H9 (cell line): ENCODE measurements around the gene LILRA1. TPM values are rescaled to one million over a fixed set of nuclear protein-coding genes. Genes with fewer than 3 reads are reported as not detected.

ENCODE experiments used
- DNase-seq: peaks from one replicate; pipeline ENCODE4 v3.0.0-alpha.2; 2017
- H2AFZ ChIP-seq: one replicate; pipeline ENCODE4 v1.6.1; 2013; ENCODE audit warnings: mild to moderate bottlenecking, low read length, control low read depth, moderate library complexity
- H2AK5ac ChIP-seq: 2 replicates; pipeline ENCODE4 v1.6.1; 2013; ENCODE audit warnings: low read length, control low read depth, mixed read lengths; ENCODE audit not compliant: insufficient read length
- H2BK120ac ChIP-seq: one replicate; pipeline ENCODE4 v1.6.1; 2013; ENCODE audit warnings: low read depth, mild to moderate bottlenecking, low read length, control low read depth, inconsistent platforms; ENCODE audit not compliant: poor library complexity, severe bottlenecking
- H2BK12ac ChIP-seq: 2 replicates; pipeline ENCODE4 v1.6.1; 2013; ENCODE audit warnings: low read length, control low read depth, mixed read lengths, low read depth; ENCODE audit not compliant: insufficient read length
- H2BK15ac ChIP-seq: 2 replicates; pipeline ENCODE4 v1.6.1; 2013; ENCODE audit warnings: low read depth, low read length, control low read depth
- H2BK20ac ChIP-seq: one replicate; pipeline ENCODE4 v1.6.1; 2013; ENCODE audit warnings: low read depth, mild to moderate bottlenecking, low read length, control low read depth, inconsistent platforms; ENCODE audit not compliant: poor library complexity, severe bottlenecking
- H2BK5ac ChIP-seq: 2 replicates; pipeline ENCODE4 v1.6.1; 2013; ENCODE audit warnings: low read length, control low read depth, mixed read lengths; ENCODE audit not compliant: insufficient read length
- H3K14ac ChIP-seq: 2 replicates; pipeline ENCODE4 v1.6.1; 2013; ENCODE audit warnings: low read length, control low read depth; ENCODE audit not compliant: insufficient read depth
- H3K18ac ChIP-seq: 2 replicates; pipeline ENCODE4 v1.6.1; 2013; ENCODE audit warnings: low read depth, mild to moderate bottlenecking, mixed read lengths, low read length, control low read depth; ENCODE audit not compliant: insufficient read length
- H3K23ac ChIP-seq: 2 replicates; pipeline ENCODE4 v1.6.1; 2013; ENCODE audit warnings: low read length, control low read depth, mixed read lengths, low read depth; ENCODE audit not compliant: insufficient read length
- H3K23me2 ChIP-seq: 2 replicates; pipeline ENCODE4 v1.6.1; 2013; ENCODE audit warnings: low read depth, mild to moderate bottlenecking, mixed read lengths, low read length, control low read depth; ENCODE audit not compliant: insufficient read length, poor library complexity, severe bottlenecking
- H3K27ac ChIP-seq: 2 replicates; pipeline ENCODE4 v1.5.1; 2013; ENCODE audit warnings: low read length, control low read depth, mixed read lengths, low read depth; ENCODE audit not compliant: insufficient read length
- H3K27me3 ChIP-seq: 2 replicates; pipeline ENCODE4 v1.6.1; 2013; ENCODE audit warnings: low read length, control low read depth, inconsistent platforms; ENCODE audit not compliant: insufficient read depth
- H3K4ac ChIP-seq: 2 replicates; pipeline ENCODE4 v1.6.1; 2013; ENCODE audit warnings: low read depth, mild to moderate bottlenecking, control low read depth, inconsistent platforms, low read length, moderate library complexity
- H3K4me1 ChIP-seq: 2 replicates; pipeline ENCODE4 v1.6.1; 2013; ENCODE audit warnings: low read length, control low read depth, inconsistent platforms; ENCODE audit not compliant: insufficient read depth
- H3K4me2 ChIP-seq: 2 replicates; pipeline ENCODE4 v1.6.1; 2013; ENCODE audit warnings: low read length, control low read depth, mixed read lengths; ENCODE audit not compliant: insufficient read length, insufficient read depth
- H3K56ac ChIP-seq: 2 replicates; pipeline ENCODE4 v1.6.1; 2013; ENCODE audit warnings: low read depth, mild to moderate bottlenecking, mixed read lengths, low read length, control low read depth; ENCODE audit not compliant: insufficient read length
- H3K79me1 ChIP-seq: 2 replicates; pipeline ENCODE4 v1.6.1; 2013; ENCODE audit warnings: low read depth, mild to moderate bottlenecking, moderate library complexity, low read length, control low read depth, inconsistent platforms; ENCODE audit not compliant: insufficient read depth, poor library complexity, severe bottlenecking
- H3K79me2 ChIP-seq: 2 replicates; pipeline ENCODE4 v1.6.1; 2013; ENCODE audit warnings: low read length, control low read depth, inconsistent platforms; ENCODE audit not compliant: insufficient read depth
- H3K9ac ChIP-seq: 2 replicates; pipeline ENCODE4 v1.6.1; 2013; ENCODE audit warnings: low read length, control low read depth, mixed read lengths; ENCODE audit not compliant: insufficient read length; ENCODE audit errors: extremely low read depth
- H3K9me3 ChIP-seq: one replicate; pipeline ENCODE4 v1.6.1; 2013; ENCODE audit warnings: low read depth, low read length, inconsistent platforms; ENCODE audit not compliant: control insufficient read depth
- H3T11ph ChIP-seq: one replicate; pipeline ENCODE4 v1.6.1; 2013; ENCODE audit warnings: mild to moderate bottlenecking, low read length, control low read depth, inconsistent platforms
- H4K20me1 ChIP-seq: one replicate; pipeline ENCODE4 v1.6.1; 2013; ENCODE audit not compliant: control insufficient read depth, insufficient read length, insufficient read depth
- H4K5ac ChIP-seq: 2 replicates; pipeline ENCODE4 v1.6.1; 2013; ENCODE audit warnings: low read depth, mild to moderate bottlenecking, mixed read lengths, low read length, control low read depth; ENCODE audit not compliant: insufficient read length
- H4K8ac ChIP-seq: replicated peaks from 2 replicates; pipeline ENCODE4 v1.6.1; 2013; ENCODE audit warnings: low read length, control low read depth, mixed read lengths, low read depth; ENCODE audit not compliant: insufficient read length
- H4K91ac ChIP-seq: 2 replicates; pipeline ENCODE4 v1.6.1; 2013; ENCODE audit warnings: low read depth, mild to moderate bottlenecking, moderate library complexity, mixed read lengths, low read length, control low read depth; ENCODE audit not compliant: insufficient read length
- H3K27ac Mint-ChIP-seq, 3 experiments: 2 replicates in 2 of 3; 3 replicates in 1 of 3; pipeline ENCODE4 v1.8.0; 2020 to 2021; ENCODE audit warnings: mixed read lengths in 3 of 3, mild to moderate bottlenecking in 1 of 3, moderate library complexity in 1 of 3
- H3K27me3 Mint-ChIP-seq: 2 replicates; pipeline ENCODE4 v1.8.0; 2021; ENCODE audit warnings: low read depth, mild to moderate bottlenecking, moderate library complexity, mixed read lengths
- H3K36me3 Mint-ChIP-seq, 3 experiments: 2 replicates in 2 of 3; 3 replicates in 1 of 3; pipeline ENCODE4 v1.8.0; 2020 to 2021; ENCODE audit warnings: low read depth in 3 of 3, mixed read lengths in 3 of 3; ENCODE audit not compliant: insufficient read depth in 1 of 3
- H3K4me1 Mint-ChIP-seq, 2 experiments: 2 replicates each; pipeline ENCODE4 v1.8.0; 2020; ENCODE audit warnings: mixed read lengths in 2 of 2
- H3K4me3 Mint-ChIP-seq, 2 experiments: 2 replicates in 1 of 2; 3 replicates in 1 of 2; pipeline ENCODE4 v1.8.0; 2020 to 2021; ENCODE audit warnings: mild to moderate bottlenecking in 2 of 2, mixed read lengths in 2 of 2, moderate library complexity in 1 of 2
- H3K9me3 Mint-ChIP-seq, 2 experiments: 2 replicates in 1 of 2; 3 replicates in 1 of 2; pipeline ENCODE4 v1.8.0; 2020; ENCODE audit warnings: mild to moderate bottlenecking in 2 of 2, mixed read lengths in 2 of 2, moderate library complexity in 1 of 2
- CTCF ChIP-seq: fragments of 200-600 bp; sonication (generic); conservative IDR thresholded peaks from 3 replicates; pipeline ENCODE4 v1.8.0; 2021; ENCODE audit warnings: antibody characterized with exemption, mild to moderate bottlenecking
- WGBS: extraction: QIAGEN DNeasy Blood & Tissue Kit; methylation state at CpG from one replicate; pipeline ENCODE4 v1.1.7; 2013; ENCODE audit warnings: missing lambda C conversion rate, low lambda C conversion rate, mixed read lengths; ENCODE audit not compliant: insufficient read length; ENCODE audit errors: extremely low coverage; 5-methylcytosine and 5-hydroxymethylcytosine counted together
- total RNA-seq: library from RNA; stranded (reverse); gene quantifications from 2 replicates; pipeline ENCODE4 v1.2.1, GENCODE V29; 2021

The LILRA1 gene
- total RNA-seq, 1 experiment from 2014 or later, result not detected

- Histone ChIP-seq H4K91ac (no peak overlapping the region), H3K79me2 (no peaks in the 10 kb centered on the region), H3K4ac (no peak overlapping the region), H3K23me2 (no peaks in the 10 kb centered on the region), H3K14ac (no peak overlapping the region), H2BK20ac (no peak overlapping the region), H3K4me2 (no peak overlapping the region), H2AFZ (no peak overlapping the region), H2BK5ac (no peak overlapping the region), H3T11ph (no peak overlapping the region), H3K9ac (no peak overlapping the region), H3K56ac (no peak overlapping the region), H3K27me3 (no peaks in the 10 kb centered on the region), H3K79me1 (no peaks in the 10 kb centered on the region), H3K27ac (no peak overlapping the region), H2BK120ac (no peak overlapping the region), H2BK15ac (no peak overlapping the region), H3K4me1 (no peaks in the 10 kb centered on the region), H3K23ac (no peak overlapping the region), H2AK5ac (no peak overlapping the region), H4K5ac (no peak overlapping the region), H4K8ac (no peak overlapping the region), H4K20me1 (no peaks in the 10 kb centered on the region), H3K18ac (no peak overlapping the region), H2BK12ac (no peak overlapping the region), H3K9me3 (peaks cover 48% of the 10 kb centered on the region)
- peaks cover 3% of the 10 kb centered on the region for H3K27me3 Mint-ChIP-seq
- WGBS, result no CpG with 5 or more reads among the region's 4 CpGs
- no peak overlapping the region for H3K27ac Mint-ChIP-seq
- no peak for DNase-seq
- peaks cover 73 to 79% of the 10 kb centered on the region in 2 experiments for H3K9me3 Mint-ChIP-seq
- peaks cover 0 to 31% (median 16%) of the 10 kb centered on the region in 3 experiments; a peak in 6 of 7 replicates for H3K36me3 Mint-ChIP-seq
- no peak overlapping the region for H3K4me3 Mint-ChIP-seq
- TF ChIP-seq CTCF, result no peak
- no peaks in the 10 kb centered on the region for H3K4me1 Mint-ChIP-seq
Measured at GRCh38 chr19:54620464-54620863, 27.0 kb downstream of the LILRA1 start.
